GF-D8 (cell line): Measurements from ENCODE around the gene ALPI.

ENCODE experiments used
- DNase-seq: peaks from one replicate; lab custom pipeline; 2025; lab: John Stamatoyannopoulos, UW

Gene ALPI

GRCh38 chr2:232463701-232464543 lies 8.0 kb downstream of the ALPI start:
- no peak for DNase-seq

DNA sequence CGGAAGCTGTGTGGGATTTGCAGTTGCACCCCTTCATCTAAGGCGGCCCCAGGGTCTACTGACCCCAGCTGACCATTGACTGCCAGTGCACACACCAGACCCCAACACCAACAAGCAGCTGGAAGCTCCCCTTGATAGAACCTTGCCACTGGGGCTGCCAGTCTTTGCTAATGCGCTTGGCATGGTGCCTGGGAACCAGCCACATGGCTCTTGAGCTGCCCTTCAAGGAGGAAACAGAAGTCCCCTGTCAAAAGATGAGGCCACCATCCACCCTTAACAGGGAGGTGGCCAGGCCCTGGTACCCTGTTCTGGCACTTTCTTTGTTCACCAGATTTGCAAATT lies 8.6 kb downstream of the ALPI start:
- DNase-seq: no peak

DNA sequence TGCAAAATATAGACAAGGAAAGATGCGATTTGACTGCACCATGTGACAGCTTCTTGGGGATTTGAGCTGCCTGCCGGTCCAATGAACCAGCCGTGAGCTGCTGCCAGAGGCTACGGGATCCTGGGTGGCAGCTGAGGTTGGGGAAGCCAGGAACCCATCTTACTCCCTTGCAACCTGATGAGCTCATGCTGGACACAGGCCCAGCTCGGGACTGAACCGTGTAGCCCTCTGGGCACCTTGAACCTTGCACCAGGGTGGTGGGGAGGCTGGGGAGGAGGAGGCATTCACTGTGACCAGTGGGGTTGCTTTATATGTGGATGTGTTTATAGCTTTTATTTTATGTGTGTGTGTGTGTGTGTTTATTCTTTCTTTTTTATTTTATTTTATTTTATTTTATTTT lies 9.1 kb downstream of the ALPI start:
- no peak for DNase-seq

DNA sequence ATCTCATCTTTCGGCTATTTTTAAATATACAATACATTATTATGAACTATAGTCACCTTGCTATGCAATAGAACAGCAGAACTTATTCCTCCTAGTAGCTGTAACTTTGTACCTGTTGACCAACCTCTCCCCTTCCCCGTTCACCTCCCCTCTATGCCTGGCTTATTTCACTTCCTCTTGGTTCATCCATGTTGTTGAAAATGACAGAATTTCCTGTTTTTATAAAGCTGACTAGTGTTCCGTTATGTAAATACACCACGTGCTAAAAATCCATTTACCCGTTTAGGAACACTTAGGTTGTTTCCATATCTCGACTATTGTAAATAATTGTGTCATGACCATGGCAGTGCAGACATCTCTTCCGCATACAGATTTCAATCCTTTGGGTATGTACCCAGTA lies 10.3 kb downstream of the ALPI start:
- DNase-seq: no peak

GRCh38 chr2:232473467-232473890 lies 17.5 kb downstream of the ALPI start:
- no peak for DNase-seq

DNA sequence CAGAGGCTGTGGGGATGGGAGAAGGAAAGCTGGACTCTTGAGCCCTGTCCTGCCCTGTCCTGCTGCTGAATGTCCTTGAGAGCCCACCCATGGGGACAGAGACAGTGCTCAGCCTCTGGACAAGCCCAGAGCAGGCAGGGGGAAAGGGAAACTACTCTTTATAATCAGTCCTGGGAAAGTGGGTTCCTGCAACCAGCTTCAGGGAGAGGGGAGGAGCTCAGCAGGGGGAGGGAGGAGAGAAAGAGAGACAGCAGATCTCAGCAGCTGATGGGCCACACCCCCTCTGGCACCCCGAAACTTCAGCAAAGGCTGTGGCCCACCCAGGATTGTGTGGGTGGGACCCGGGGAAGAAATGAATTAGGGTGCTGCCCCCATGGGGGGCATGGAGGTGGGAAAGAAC lies 20.1 kb downstream of the ALPI start:
- DNase-seq: no peak

- DNase-seq: no peak
These were observed 20.8 kb downstream of the ALPI start for GRCh38 chr2:232476791-232477190.

DNA sequence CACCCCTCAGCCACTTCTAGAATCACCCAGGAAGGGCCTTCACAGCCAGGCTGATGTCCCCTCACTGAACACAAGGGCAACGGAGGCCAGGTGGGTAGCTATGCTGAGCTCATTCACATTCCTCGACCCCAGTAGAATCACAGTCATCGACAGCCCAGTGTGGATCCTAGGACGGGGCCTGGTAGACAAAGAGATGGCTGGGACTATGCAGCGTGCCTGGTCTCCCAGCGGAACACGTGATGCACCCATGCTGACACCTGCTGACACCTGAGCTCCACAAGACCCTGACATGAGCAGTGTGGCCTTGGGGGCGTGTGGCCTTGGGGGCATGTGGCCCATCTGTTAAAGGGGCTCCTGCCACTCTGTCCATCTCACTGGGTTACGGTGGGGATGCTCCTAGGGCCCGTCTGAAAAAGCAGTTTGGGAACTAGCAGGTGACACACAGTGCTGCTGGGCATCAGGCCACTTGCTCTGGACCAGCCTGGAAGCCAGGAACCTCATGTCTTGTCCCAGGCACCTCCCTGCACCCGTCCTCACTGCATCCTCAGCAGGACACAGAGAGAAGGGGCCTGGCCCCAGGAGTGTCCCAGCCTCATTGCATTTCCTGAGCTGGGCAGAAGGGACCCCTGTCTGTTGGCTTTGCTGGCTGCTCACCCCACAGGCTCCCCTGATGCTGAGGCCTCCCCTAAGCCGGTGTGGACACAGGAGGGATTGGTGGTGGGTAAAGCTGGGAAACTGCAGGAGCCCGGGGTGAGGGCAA lies 22.0 kb downstream of the ALPI start:
- no peak for DNase-seq

GRCh38 chr2:232478571-232479340 lies 22.8 kb downstream of the ALPI start:
- no peak for DNase-seq

DNA sequence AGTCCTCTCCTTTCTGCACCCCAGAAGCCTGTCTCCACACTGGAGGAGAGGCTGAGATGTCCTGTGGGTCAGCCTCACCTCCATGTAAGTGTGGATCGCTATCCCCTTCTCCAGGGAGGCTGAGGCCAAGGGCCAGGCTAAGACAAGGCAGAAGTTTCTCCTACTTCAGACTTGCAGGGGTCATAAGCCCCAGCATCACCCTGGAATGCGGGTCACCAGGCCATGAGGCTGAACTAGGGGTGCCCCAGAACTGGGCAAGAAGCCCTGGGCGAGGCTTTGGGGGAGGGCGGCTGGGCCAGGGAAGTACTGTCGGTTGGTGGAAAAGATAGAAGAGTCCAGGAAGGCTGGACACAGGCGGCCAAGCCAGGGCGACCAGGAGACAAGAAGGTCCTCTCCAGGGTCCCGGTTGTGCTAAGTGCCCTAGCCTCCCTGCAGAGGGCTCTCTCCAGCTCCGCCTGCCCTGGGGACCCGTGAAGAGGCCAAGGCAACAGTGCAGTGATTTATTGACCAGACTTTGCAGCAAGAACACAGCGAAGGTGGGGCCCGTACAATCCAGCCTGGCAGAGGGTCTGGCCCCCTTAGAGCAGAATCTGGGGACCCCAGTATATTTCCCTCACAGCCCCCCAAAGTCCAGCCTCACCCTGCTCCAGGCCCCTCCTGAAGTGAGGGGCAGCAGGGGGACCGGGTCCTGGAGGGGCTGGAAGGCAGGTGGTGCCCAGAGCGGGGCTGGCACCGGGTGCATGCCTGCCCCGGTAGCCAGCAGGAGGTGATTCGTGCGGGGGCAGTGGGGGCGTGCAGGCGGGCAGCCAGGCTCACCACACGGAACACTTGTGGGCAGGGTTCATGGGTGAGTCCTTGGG lies 23.6 kb downstream of the ALPI start:
- no peak for DNase-seq

DNA sequence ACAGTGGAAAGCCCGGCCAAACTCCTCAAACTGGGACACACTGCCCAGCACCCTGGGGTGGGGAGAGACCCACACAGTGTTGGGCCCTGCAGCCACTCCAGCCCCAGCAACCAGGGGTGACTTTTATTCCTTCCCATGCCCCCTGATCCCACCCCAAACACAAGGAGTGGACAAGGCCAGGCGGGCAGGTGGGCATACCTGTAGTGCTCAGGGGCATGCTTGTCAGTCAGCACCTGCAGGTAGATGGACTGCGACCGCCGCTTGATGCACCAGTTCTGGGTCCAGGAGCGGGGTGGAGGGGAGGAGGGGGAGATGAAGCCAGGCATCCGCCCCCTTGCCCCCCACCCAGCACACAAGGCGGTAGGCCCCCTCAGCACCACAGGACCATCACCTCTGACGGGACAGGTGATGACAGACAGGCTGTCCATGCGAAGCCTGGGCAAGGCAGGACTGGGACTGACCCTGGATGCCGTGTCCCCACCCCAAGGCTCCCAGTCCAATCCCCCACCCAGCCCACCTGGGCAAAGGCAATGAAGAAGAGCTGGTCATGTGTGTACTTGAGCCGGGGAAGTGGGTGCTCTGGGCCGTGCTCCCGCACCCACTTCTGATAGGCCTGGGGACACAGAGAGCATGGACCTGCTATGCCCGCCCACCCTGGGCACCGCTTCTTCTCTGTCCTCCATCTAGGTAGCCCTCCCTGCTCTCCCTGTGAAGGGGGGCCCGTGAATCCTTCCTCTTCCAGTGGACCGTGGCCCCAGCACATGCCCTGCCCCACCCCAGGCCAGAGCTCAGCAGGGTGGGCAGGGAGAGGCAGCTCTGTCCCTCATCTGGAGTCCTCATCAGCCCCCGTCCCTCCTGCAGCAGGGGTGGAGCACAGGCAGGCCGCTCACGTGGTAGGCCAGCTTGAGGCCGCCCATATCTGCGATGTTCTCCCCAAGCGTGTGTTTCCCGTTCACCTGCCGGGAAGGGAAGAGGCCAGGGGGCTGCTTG lies 24.5 kb downstream of the ALPI start:
- no peak for DNase-seq

- no peak for DNase-seq
These were observed 25.6 kb downstream of the ALPI start for GRCh38 chr2:232481322-232482140.

DNA sequence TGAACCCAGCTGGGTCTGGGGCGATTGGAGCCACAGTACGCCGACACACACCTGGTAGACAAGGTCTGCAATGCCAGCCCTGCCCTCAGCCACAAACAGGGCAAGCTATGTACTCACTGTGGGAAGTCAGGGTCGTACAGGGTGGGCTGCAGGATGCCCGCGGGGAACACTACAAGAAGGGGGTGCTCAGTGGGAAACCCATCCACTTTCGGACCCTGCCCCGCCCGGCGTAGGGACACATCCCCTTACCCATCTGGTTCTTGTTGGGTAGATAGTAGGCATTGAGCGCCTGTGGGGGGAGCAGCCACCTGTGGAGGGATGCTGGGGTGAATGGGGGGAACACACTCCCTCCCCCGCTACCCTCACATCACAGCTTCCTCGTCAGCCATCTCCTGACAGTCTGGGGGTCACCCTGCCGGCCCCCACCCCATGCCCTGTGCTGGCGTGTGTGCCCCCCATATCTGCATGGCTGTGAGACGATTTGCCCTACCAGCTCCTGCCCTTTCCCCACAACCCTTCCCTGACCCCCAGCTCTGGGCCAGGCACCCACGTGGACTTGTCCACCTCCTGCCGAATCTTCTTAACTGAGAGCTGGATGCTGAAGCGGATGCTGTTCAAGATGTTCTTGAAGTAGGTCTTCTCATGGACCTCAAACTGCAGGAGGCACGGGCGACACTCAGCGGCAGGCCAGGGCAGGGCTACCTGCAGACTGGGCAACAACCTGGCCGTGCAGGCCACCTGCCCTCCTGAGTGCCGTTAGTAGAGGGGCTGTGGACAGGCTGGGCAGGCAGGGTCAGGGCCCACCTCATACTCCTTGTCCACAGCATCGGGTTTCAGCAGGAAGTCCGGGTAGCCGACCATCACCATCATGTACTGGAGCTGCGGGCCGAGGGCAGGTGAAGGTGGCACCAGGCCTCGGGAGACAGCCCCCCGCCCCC lies 26.6 kb downstream of the ALPI start:
- DNase-seq: no peak

DNA sequence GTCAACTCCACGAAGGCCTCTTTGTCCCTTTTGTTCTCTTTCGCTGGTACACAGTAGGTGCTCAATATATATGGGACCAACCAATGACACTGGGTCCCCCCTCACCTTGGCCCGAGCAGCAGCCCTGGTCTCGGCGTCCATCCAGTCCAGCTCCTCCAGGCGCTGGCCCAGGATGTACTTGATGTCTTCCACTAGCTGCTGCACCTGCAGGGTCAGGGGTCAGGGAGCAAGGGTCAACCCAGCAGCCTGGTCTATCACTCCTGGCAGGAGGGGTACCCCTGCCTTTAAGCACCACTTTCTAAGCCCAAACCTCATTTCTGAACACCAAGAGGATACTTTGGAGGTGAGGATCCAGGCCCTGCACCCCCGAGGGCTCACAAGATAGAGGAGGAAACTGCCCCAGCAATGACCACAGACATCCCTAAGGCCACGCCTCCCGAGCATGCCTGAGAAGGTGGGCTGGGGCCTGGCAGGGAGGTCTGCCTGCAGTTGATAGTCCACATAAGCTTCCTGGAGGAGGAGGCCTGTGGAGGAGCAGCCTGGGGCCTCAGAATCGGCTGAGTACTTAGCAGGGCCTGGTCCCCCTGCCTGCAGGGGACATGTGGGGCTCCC lies 27.5 kb downstream of the ALPI start:
- no peak for DNase-seq

- DNase-seq: no peak
These were observed 28.1 kb downstream of the ALPI start for GRCh38 chr2:232483923-232484627.

GRCh38 chr2:232484628-232485347 lies 28.8 kb downstream of the ALPI start:
- no peak for DNase-seq

DNA sequence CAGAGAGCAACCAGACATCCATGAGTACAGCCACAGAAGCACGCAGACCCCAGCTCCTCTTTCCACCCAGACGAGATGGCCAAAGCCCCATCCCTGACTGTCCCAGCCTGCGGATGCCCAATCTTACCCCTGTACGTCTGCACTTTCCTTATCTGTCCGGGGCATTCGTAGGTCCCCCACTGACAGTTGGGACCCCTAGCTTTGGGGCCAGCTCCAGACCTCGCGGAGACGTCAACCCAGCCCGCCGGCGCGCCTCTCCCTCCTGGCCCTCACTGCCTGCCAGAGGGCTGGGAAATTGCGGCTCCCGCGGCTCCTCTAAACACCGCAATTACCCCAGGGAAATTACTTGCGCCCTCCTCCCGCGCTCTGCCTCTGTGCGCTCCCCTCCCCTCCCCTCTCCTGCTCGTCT lies 29.4 kb downstream of the ALPI start:
- DNase-seq: no peak
